ENCODE measurements around the gene FMO2.

The FMO2 gene

GRCh38 chr1:171256940-171257606, 72.0 kb downstream of the FMO2 start:
- no peak for DNase-seq (ENCODE audit: low spot score)

- no peak for DNase-seq (ENCODE audit: low spot score)
Measured at GRCh38 chr1:171257607-171258076, 72.5 kb downstream of the FMO2 start.

GRCh38 chr1:171258429-171258828, 73.3 kb downstream of the FMO2 start:
- DNase-seq (ENCODE audit: low spot score): no peak

- DNase-seq (ENCODE audit: low spot score): no peak
Measured at GRCh38 chr1:171258943-171259342, 73.8 kb downstream of the FMO2 start.

Small RNA genes within 50 kb of the gene (small RNA-seq; reads per million reads assigned to genes)
- 0 reads per million in 2 experiments for gene RF00019
